BE2C (cell line): Measurements from ENCODE around the gene CPNE4.

ENCODE experiments used
- DNase-seq: peaks from one replicate; pipeline ENCODE4 v3.0.0-alpha.2; 2020
- H3K27me3 ChIP-seq: fragments of 250-450 bp; sonication (Bioruptor Pico); 2 replicates; pipeline ENCODE4 v1.5.1; 2020; ENCODE audit warnings: mild to moderate bottlenecking
- H3K36me3 ChIP-seq: fragments of 250-450 bp; sonication (Bioruptor Pico); 2 replicates; pipeline ENCODE4 v1.5.1; 2020; ENCODE audit warnings: mild to moderate bottlenecking
- H3K4me1 ChIP-seq: fragments of 250-450 bp; sonication (Bioruptor Pico); 2 replicates; pipeline ENCODE4 v1.5.1; 2020
- H3K4me3 ChIP-seq: 2 replicates; pipeline ENCODE4 v1.5.1; 2011; ENCODE audit warnings: low read depth, low read length
- H3K9me3 ChIP-seq: fragments of 250-450 bp; sonication (Bioruptor Pico); 2 replicates; pipeline ENCODE4 v1.5.1; 2020
- CTCF ChIP-seq: IDR thresholded peaks from 2 replicates; pipeline ENCODE4 v1.5.1; 2012; ENCODE audit warnings: mild to moderate bottlenecking, low read depth, low read length

The CPNE4 gene

GRCh38 chr3:131582438-131582837 lies 452.4 kb downstream of the CPNE4 start:
- H3K27me3 ChIP-seq: no peaks in the 10 kb centered on the region
- no peaks in the 10 kb centered on the region; the same call in 1 of the 2 replicates for H3K9me3 ChIP-seq
- no peaks in the 10 kb centered on the region for H3K36me3 ChIP-seq
- DNase-seq: no peak
- H3K4me3 ChIP-seq: no peak overlapping the region
- TF ChIP-seq CTCF: no peak
- peaks cover 6% of the 10 kb centered on the region for H3K4me1 ChIP-seq

- Histone ChIP-seq H3K4me1 (no peaks in the 10 kb centered on the region), H3K9me3 (no peaks in the 10 kb centered on the region), H3K36me3 (no peaks in the 10 kb centered on the region), H3K27me3 (no peaks in the 10 kb centered on the region), H3K4me3 (no peak overlapping the region)
- peak; percentile 8 for DNase-seq
- TF ChIP-seq CTCF: peak; percentile 36
Observed at GRCh38 chr3:131568460-131568859, 466.4 kb downstream of the CPNE4 start.

GRCh38 chr3:131564812-131565211 lies 470.0 kb downstream of the CPNE4 start:
- no peak for DNase-seq
- Histone ChIP-seq H3K36me3 (no peaks in the 10 kb centered on the region), H3K4me3 (no peak overlapping the region), H3K9me3 (no peaks in the 10 kb centered on the region), H3K4me1 (no peaks in the 10 kb centered on the region), H3K27me3 (no peaks in the 10 kb centered on the region)
- no peak for TF ChIP-seq CTCF

- H3K36me3 ChIP-seq: no peaks in the 10 kb centered on the region
- no peak overlapping the region for H3K4me3 ChIP-seq
- no peaks in the 10 kb centered on the region for H3K27me3 ChIP-seq
- H3K9me3 ChIP-seq: no peaks in the 10 kb centered on the region
- no peak for DNase-seq
- no peaks in the 10 kb centered on the region for H3K4me1 ChIP-seq
- no peak for TF ChIP-seq CTCF
Observed at GRCh38 chr3:131561511-131561910, 473.3 kb downstream of the CPNE4 start.

GRCh38 chr3:131560795-131561194 lies 474.0 kb downstream of the CPNE4 start:
- no peaks in the 10 kb centered on the region for H3K36me3 ChIP-seq
- DNase-seq: no peak
- no peak for TF ChIP-seq CTCF
- H3K4me3 ChIP-seq: no peak overlapping the region
- no peaks in the 10 kb centered on the region for H3K4me1 ChIP-seq
- H3K9me3 ChIP-seq: no peaks in the 10 kb centered on the region
- no peaks in the 10 kb centered on the region for H3K27me3 ChIP-seq

- Histone ChIP-seq H3K27me3 (no peaks in the 10 kb centered on the region), H3K4me1 (peaks cover 10% of the 10 kb centered on the region), H3K4me3 (no peak overlapping the region), H3K9me3 (no peaks in the 10 kb centered on the region), H3K36me3 (no peaks in the 10 kb centered on the region)
- no peak for DNase-seq
- TF ChIP-seq CTCF: no peak
Observed at GRCh38 chr3:131555456-131555855, 479.4 kb downstream of the CPNE4 start.
